AG04449 (cell line): Measurements from ENCODE around the gene ASXL2.
"Not testable (repeated sequence)": the region's sequence is repeated elsewhere in the genome, so short reads cannot be mapped to it uniquely, and the experiment has no call there.

Source experiments
- CTCF ChIA-PET: fragments of 350-600 bp; formaldehyde crosslinking; extraction: SDS; loops from one replicate; lab custom pipeline; 2021; ENCODE audit warnings: antibody characterized with exemption; lab: Yijun Ruan, JAX
- POLR2A ChIA-PET: fragments of 400-600, 350-600 bp; formaldehyde crosslinking; extraction: SDS; loops from one replicate; lab custom pipeline; 2020; ENCODE audit warnings: antibody characterized with exemption, inconsistent platforms; lab: Yijun Ruan, JAX
- DNase-seq: peaks from one replicate; pipeline ENCODE4 v3.0.0-alpha.2; 2010; ENCODE audit warnings: low read depth, low spot score
- H3K4me3 ChIP-seq: 2 replicates; pipeline ENCODE4 v1.5.1; 2011; ENCODE audit warnings: low read depth, mild to moderate bottlenecking, control low read depth, low read length
- TF ChIP-seq, protein P1 (sequence below): IDR thresholded peaks from one replicate; pipeline ENCODE4 v1.5.1; 2011; ENCODE audit warnings: mild to moderate bottlenecking, moderate library complexity, low read length, control low read depth, inconsistent platforms; ENCODE audit not compliant: insufficient read depth; ENCODE audit errors: missing control alignments

ASXL2 gene

DNA sequence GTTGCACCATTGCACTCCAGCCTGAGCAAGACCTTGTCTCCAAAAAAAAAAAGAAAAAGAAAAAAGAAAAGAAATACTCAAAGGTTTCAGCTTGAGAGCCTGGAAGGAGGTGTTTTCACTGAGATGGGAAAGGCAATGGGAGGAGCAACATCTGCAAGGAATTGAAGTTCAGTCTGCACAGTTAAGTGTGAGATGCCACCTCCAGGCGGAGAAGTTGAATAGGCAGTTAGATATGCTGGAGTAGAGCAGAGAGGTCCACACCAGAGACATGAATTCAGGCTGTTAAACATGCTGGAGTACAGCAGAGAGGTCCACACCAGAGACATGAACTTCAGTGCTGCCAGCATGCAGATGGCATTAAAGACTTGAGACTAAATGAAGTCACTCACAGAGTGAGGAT lies 163.5 kb downstream of the ASXL2 start:
- TF ChIP-seq, protein P1, sequence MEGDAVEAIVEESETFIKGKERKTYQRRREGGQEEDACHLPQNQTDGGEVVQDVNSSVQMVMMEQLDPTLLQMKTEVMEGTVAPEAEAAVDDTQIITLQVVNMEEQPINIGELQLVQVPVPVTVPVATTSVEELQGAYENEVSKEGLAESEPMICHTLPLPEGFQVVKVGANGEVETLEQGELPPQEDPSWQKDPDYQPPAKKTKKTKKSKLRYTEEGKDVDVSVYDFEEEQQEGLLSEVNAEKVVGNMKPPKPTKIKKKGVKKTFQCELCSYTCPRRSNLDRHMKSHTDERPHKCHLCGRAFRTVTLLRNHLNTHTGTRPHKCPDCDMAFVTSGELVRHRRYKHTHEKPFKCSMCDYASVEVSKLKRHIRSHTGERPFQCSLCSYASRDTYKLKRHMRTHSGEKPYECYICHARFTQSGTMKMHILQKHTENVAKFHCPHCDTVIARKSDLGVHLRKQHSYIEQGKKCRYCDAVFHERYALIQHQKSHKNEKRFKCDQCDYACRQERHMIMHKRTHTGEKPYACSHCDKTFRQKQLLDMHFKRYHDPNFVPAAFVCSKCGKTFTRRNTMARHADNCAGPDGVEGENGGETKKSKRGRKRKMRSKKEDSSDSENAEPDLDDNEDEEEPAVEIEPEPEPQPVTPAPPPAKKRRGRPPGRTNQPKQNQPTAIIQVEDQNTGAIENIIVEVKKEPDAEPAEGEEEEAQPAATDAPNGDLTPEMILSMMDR = no peak
- no peak overlapping the region for H3K4me3 ChIP-seq
- ChIA-PET CTCF (interaction anchor here (1.6 to 9.7 kb wide), 3 partner anchors 10 to 108 kb away, joined by 8 to 70 read pairs (median 9); no protein-coding TSS in a partner anchor), POLR2A (no interaction called here)
- no peak for DNase-seq

DNA sequence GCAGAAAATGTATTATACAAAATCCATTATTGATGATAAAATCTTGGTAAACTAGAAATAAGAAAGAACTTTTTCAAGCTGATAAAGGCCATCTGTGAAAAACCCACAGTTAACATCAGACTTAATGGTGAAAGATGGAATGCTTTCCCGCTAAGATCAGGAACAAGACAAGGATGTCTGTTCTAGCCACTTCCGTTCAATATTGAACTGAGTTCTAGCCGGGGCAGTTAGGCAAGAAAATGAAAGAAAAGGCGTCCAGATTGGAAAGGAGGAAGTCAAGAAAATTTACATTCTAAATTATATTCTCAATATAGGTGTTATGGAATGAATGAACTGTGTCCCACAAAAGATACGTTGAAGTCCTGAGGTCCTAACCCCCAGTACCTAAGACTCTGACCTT lies 165.8 kb downstream of the ASXL2 start:
- no peak for DNase-seq
- no peak overlapping the region for H3K4me3 ChIP-seq
- POLR2A ChIA-PET = no interaction called here
- TF ChIP-seq, protein P1 = no peak
- CTCF ChIA-PET = interaction anchor here (9.7 kb wide), 1 partner anchor 13 kb away, joined by 70 read pairs; no protein-coding TSS in a partner anchor

DNA sequence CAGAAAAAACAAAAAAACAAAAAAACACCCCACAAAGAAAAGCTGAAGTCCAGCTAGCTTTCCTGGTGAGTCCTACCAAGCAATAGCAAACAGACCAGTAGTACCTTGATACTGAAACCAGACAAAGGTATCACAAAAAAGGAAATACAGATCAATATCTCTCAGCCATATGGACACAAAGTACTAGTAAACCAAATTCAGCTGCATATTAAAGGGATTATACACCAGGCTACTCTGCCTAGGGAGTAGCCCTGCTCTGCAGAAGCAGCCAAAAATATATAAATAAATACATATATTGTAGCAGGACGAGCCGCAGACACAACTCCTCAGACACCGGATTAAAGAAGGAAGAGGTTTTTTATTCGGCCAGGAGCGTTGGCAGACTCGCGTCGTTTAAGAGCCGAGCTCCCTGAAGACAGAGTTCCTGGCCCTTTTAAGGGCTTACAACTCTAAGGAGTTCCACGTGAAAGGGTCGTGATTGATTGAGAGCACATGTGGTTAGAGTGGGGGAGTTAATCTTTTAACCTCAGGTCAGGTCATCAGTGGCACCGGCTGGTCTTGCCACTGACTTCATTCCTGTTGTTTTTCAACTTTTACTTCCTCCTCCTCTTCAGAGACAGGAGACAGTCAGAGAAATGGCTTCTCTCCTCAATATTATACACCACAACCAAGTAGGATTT lies 166.5 kb downstream of the ASXL2 start:
- no peak for DNase-seq
- POLR2A ChIA-PET = no interaction called here
- CTCF ChIA-PET = interaction anchor here (9.7 kb wide), 1 partner anchor 12 kb away, joined by 70 read pairs; no protein-coding TSS in a partner anchor
- TF ChIP-seq, protein P1 = no peak
- H3K4me3 ChIP-seq = no peak overlapping the region

DNA sequence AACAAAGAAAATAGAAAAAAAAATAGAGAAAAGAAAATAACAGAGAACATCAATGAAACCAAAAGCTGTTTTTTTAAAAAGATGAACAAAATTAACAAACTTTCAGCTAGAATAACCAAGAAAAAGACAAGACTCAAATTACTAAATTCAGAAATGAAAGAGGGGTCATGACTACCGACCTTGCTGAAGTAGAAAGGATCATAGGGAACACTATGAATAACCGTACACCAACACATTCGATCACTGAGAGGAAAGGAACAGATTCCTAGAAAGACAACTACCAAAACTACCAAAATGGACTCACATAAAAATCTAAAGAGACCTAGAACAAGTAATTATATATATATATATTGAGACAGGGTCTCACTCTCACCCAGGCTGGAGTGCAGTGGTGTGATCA lies 167.5 kb downstream of the ASXL2 start:
- DNase-seq = no peak
- ChIA-PET CTCF (interaction anchor here (0.7 to 9.7 kb wide), 2 partner anchors 11 to 143 kb away, joined by 3 to 70 read pairs; no protein-coding TSS in a partner anchor), POLR2A (no interaction called here)
- TF ChIP-seq, protein P1 = no peak
- H3K4me3 ChIP-seq = no peak overlapping the region

DNA sequence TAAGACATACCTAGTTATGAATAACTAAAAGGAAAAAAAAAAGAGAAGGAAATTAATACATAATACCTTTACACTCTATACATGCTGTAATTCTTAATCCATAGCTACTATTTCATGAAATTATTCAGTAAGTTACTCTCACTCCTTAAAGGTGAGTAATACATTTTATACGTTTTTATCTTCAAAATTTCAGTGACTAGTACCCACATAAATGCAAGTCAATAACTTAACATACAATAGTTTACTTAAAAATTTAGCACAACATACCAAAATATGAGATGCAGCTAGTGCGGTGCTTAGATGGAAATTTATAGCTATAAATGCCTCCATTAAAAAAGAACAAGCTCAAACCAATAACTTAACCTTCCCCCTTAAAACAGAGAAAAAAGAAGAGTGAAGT lies 168.9 kb downstream of the ASXL2 start:
- ChIA-PET POLR2A (interaction anchor here (0.6 kb wide), 1 partner anchor 11 kb away, joined by 3 read pairs; no protein-coding TSS in a partner anchor), CTCF (interaction anchor here (1.0 to 9.7 kb wide), 2 partner anchors 10 to 13 kb away, joined by 5 to 70 read pairs; no protein-coding TSS in a partner anchor)
- no peak for DNase-seq
- H3K4me3 ChIP-seq = no peak overlapping the region
- TF ChIP-seq, protein P1 = no peak

DNA sequence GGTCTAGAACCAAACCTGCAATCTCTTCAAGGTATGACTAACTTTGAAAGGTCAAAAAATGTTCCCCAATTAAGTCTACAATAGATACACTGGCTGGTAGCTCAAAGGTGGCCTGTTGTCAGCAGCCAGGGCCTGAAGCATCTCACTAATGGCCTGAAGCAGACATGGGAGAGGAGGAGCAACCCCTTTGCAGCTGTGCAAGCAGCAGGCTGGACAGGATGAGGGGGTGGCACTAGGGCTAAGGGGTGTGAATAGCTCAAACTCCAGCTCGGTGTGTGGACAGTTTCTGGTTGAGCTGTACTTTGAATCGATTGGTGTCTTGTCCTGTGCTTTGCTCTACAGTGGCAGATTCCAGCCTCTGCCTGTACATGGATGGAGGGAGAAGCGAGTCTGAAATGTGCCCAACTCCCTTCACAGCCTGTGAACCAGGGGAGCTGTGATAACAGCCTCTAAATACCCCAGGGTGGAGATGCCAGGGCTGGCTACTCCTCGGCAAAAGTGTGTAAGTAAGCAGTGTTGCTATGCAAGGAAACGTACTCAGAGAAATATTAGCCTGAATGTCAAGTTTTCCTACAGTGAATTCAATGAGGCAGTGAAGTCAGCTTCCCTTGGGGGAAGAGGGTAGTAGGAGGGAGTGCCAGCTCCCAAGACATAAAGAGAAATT lies 170.2 kb downstream of the ASXL2 start:
- TF ChIP-seq, protein P1 = no peak
- DNase-seq = no peak
- H3K4me3 ChIP-seq = no peak overlapping the region
- ChIA-PET CTCF (interaction anchor here (0.5 to 9.7 kb wide), 2 partner anchors 8 to 83 kb away, joined by 3 to 70 read pairs; no protein-coding TSS in a partner anchor), POLR2A (no interaction called here)

DNA sequence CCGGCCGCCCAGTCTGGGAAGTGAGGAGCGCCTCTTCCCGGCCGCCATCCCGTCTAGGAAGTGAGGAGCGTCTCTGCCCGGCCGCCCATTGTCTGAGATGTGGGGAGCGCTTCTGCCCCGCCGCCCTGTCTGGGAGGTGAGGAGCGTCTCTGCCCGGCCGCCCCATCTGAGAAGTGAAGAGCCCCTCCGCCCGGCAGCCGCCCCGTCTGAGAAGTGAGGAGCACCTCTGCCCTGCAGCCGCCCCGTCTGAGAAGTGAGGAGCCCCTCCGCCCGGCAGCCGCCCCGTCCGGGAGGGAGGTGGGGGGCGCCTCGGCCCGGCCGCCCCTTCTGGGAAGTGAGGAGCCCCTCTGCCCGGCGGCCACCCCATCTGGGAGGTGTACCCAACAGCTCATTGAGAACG lies 172.7 kb downstream of the ASXL2 start:
- H3K4me3 ChIP-seq, POLR2A ChIA-PET, DNase-seq, CTCF ChIA-PET: not testable (repeated sequence)
